HepG2 (cell line): Measurements from ENCODE around the gene IRS1. TPM values are rescaled to one million over a fixed set of nuclear protein-coding genes. Genes with fewer than 3 reads are reported as not detected.
A peak's percentile ranks its signal among the peaks of the same experiment; 100 is the strongest.

ENCODE experiments used
- ATAC-seq: fragments of 200-7000 bp; cut with Tn5 transposase; 3 replicates; pipeline ENCODE4 v1.9.1; 2020; ENCODE audit warnings: mild to moderate bottlenecking, moderate library complexity
- BruUV-seq: library from RNA; stranded (reverse); fragments of 400-500 nt; replicated peaks from 2 replicates; lab custom pipeline; 2021; lab: Mats Ljungman, UMichigan
- CTCF ChIA-PET: fragments of 300-600 bp; formaldehyde crosslinking; extraction: SDS; loops from one replicate; lab custom pipeline; 2021; ENCODE audit warnings: low total read pairs, inconsistent platforms, low intra/inter-chr PET ratio; lab: Yijun Ruan, JAX
- POLR2A ChIA-PET: fragments of 350-600 bp; sonication (Branson Sonifier 250); formaldehyde crosslinking; loops from one replicate; lab custom pipeline; 2020; ENCODE audit warnings: antibody characterized with exemption, inconsistent platforms; lab: Yijun Ruan, JAX
- DNase-seq: peaks from one replicate; pipeline ENCODE4 v3.0.0-alpha.2; 2015; ENCODE audit warnings: low spot score
- FAIRE-seq: peaks from 3 replicates; lab custom pipeline; 2011; peaks lifted over from hg19 to GRCh38; lab: Jason Lieb, UNC
- H2AFZ ChIP-seq: one replicate; pipeline ENCODE4 v1.6.1; 2011; ENCODE audit warnings: low read length, inconsistent platforms
- H3K27ac ChIP-seq: fragments of 300-600 bp; 3 replicates; pipeline ENCODE4 v1.8.0; 2011; ENCODE audit warnings: mixed run types, mild to moderate bottlenecking, mixed read lengths, low read length, inconsistent platforms; ENCODE audit not compliant: insufficient read depth; ENCODE audit errors: extremely low read length
- H3K27me3 ChIP-seq, 2 experiments: fragments of 200-600 bp in 1 of 2; 2 replicates in 1 of 2; 3 replicates in 1 of 2; pipeline versions ENCODE4 v1.6.0 to v1.8.0; 2011; ENCODE audit warnings: low read length in 2 of 2, mild to moderate bottlenecking in 2 of 2, moderate library complexity in 2 of 2, inconsistent platforms in 1 of 2; ENCODE audit not compliant: insufficient read depth in 2 of 2, control insufficient read depth in 1 of 2
- H3K36me3 ChIP-seq, 2 experiments: fragments of 200-600 bp in 1 of 2; replicated peaks in 1 of 2; 2 replicates in 1 of 2; 3 replicates in 1 of 2; pipeline versions ENCODE4 v1.5.1 to v1.8.0; 2011; ENCODE audit warnings: low read length in 2 of 2, inconsistent platforms in 1 of 2; ENCODE audit not compliant: insufficient read depth in 2 of 2, control insufficient read depth in 1 of 2
- H3K4me1 ChIP-seq: 2 replicates; pipeline ENCODE4 v1.5.1; 2012; ENCODE audit warnings: low read length, inconsistent platforms; ENCODE audit not compliant: insufficient read depth
- H3K4me2 ChIP-seq: 2 replicates; pipeline ENCODE4 v1.6.0; 2011; ENCODE audit warnings: low read depth, low read length, inconsistent platforms
- H3K4me3 ChIP-seq, 3 experiments: fragments of 200-600 bp in 1 of 3; sonication (generic), shearing (Covaris generic) in 1 of 3; replicated peaks in 1 of 3; 2 replicates each; pipeline ENCODE4 v1.5.1; 2011 to 2016; ENCODE audit warnings: low read length in 3 of 3, inconsistent platforms in 2 of 3, low read depth in 2 of 3, mild to moderate bottlenecking in 2 of 3, control low read depth in 1 of 3, mixed read lengths in 1 of 3; ENCODE audit not compliant: insufficient read depth in 1 of 3
- H3K79me2 ChIP-seq: one replicate; pipeline ENCODE4 v1.6.1; 2011; ENCODE audit warnings: low read length, inconsistent platforms; ENCODE audit not compliant: insufficient read depth
- H3K9ac ChIP-seq: 2 replicates; pipeline ENCODE4 v1.6.0; 2011; ENCODE audit warnings: mild to moderate bottlenecking, low read depth, low read length, inconsistent platforms; ENCODE audit not compliant: insufficient read depth
- H3K9me3 ChIP-seq: 2 replicates; pipeline ENCODE4 v1.5.1; 2012; ENCODE audit warnings: mild to moderate bottlenecking, low read length
- H4K20me1 ChIP-seq: 2 replicates; pipeline ENCODE4 v1.6.0; 2011; ENCODE audit warnings: inconsistent platforms, mild to moderate bottlenecking, low read length, moderate library complexity; ENCODE audit not compliant: insufficient read depth
- DNMT1 ChIP-seq: sonication (generic); formaldehyde crosslinking; IDR thresholded peaks from 2 replicates; pipeline ENCODE4 v1.5.1; 2020; ENCODE audit warnings: mild to moderate bottlenecking, missing genetic modification reagents
- ERF ChIP-seq: IDR thresholded peaks from 2 replicates; pipeline ENCODE4 v1.6.1; 2018; ENCODE audit warnings: missing biosample characterization, missing genetic modification reagents
- FOXK2 ChIP-seq: fragments of 450-650 bp; IDR thresholded peaks from 2 replicates; pipeline ENCODE4 v1.6.1; 2016
- HNF4A ChIP-seq: sonication (generic); formaldehyde crosslinking; IDR thresholded peaks from 2 replicates; pipeline ENCODE4 v1.4.0; 2020; ENCODE audit warnings: missing genetic modification reagents
- NFE2L1 ChIP-seq: sonication (generic); formaldehyde crosslinking; IDR thresholded peaks from 2 replicates; pipeline ENCODE4 v1.4.0; 2020; ENCODE audit warnings: missing genetic modification reagents, mild to moderate bottlenecking, borderline replicate concordance
- RCOR2 ChIP-seq: IDR thresholded peaks from 2 replicates; pipeline ENCODE4 v1.6.1; 2016; ENCODE audit warnings: missing biosample characterization, missing genetic modification reagents
- RXRA ChIP-seq: sonication (generic); formaldehyde crosslinking; IDR thresholded peaks from 2 replicates; pipeline ENCODE4 v1.5.1; 2020; ENCODE audit warnings: missing genetic modification reagents
- ZC3H13 ChIP-seq: sonication (generic); formaldehyde crosslinking; IDR thresholded peaks from 2 replicates; pipeline ENCODE4 v1.8.1; 2023; ENCODE audit warnings: mild to moderate bottlenecking, missing genetic modification reagents, moderate library complexity
- ZFP41 ChIP-seq: sonication (generic); formaldehyde crosslinking; IDR thresholded peaks from 2 replicates; pipeline ENCODE4 v1.4.0; 2020; ENCODE audit warnings: mild to moderate bottlenecking, missing genetic modification reagents, borderline replicate concordance
- ZNF670 ChIP-seq: sonication (generic); formaldehyde crosslinking; IDR thresholded peaks from 2 replicates; pipeline ENCODE4 v1.8.0; 2022; ENCODE audit warnings: mild to moderate bottlenecking, missing genetic modification reagents, borderline replicate concordance
- ZNF761 ChIP-seq: sonication (generic); formaldehyde crosslinking; conservative IDR thresholded peaks from 2 replicates; pipeline ENCODE4 v1.4.0; 2020; ENCODE audit warnings: mild to moderate bottlenecking, missing genetic modification reagents
- ZSCAN22 ChIP-seq: sonication (generic); formaldehyde crosslinking; IDR thresholded peaks from 2 replicates; pipeline ENCODE4 v1.4.0; 2020; ENCODE audit warnings: mild to moderate bottlenecking, missing genetic modification reagents
- WGBS: methylation state at CpG from one replicate; pipeline ENCODE4 v1.1.6; 2017; ENCODE audit warnings: low lambda C conversion rate; 5-methylcytosine and 5-hydroxymethylcytosine counted together
- in situ Hi-C: cut with HindIII; loops from 2 replicates; pipeline ENCODE4 v1.10.0; 2017; ENCODE audit warnings: low pct_unique_long_range_greater_than_20kb; ENCODE audit not compliant: extremely low pct_ligation_motif_present
- intact Hi-C: fragments of 100-400 bp; cut with micrococcal nuclease; formaldehyde crosslinking; loops from one replicate; pipeline ENCODE4 v1.10.0; 2022; ENCODE audit not compliant: unreplicated experiment
- polyA plus RNA-seq, 8 experiments: library from polyadenylated mRNA; depleted of rRNA in 3 of 8; stranded (reverse) in 7 of 8; unstranded in 1 of 8; fragments of >200 nt; fragmentation: Illumina TruSeq in 4 of 8; extraction: Trizol in 4 of 8; gene quantifications; 2 replicates each; pipeline versions ENCODE4 v1.2.1 to v1.2.3, GENCODE V29; 2011 to 2016; ENCODE audit warnings: low read depth in 4 of 8, missing spikeins in 1 of 8, mixed read lengths in 1 of 8; ENCODE audit not compliant: insufficient read depth in 1 of 8
- total RNA-seq, 5 experiments: library from RNA; depleted of rRNA; stranded (reverse); fragments of >200 nt; fragmentation: Illumina TruSeq; extraction: Trizol; gene quantifications; 2 replicates each; pipeline ENCODE4 v1.2.3, GENCODE V29; 2016; ENCODE audit warnings: low read depth in 1 of 5
- TF ChIP-seq, protein P1 (sequence below), 2 experiments: sonication (generic) in 1 of 2; formaldehyde crosslinking in 1 of 2; IDR thresholded peaks; 2 replicates each; pipeline versions ENCODE4 v1.4.0 to v1.6.1; 2016 to 2020; ENCODE audit warnings: borderline replicate concordance in 1 of 2, low read depth in 1 of 2, mild to moderate bottlenecking in 1 of 2, missing genetic modification reagents in 1 of 2
- TF ChIP-seq, protein P2 (sequence below): sonication (generic); formaldehyde crosslinking; IDR thresholded peaks from 2 replicates; pipeline ENCODE4 v1.4.0; 2020; ENCODE audit warnings: missing genetic modification reagents, borderline replicate concordance

IRS1 gene
- total and polyA plus RNA-seq, 2 of the 13 experiments (the other 11 are each of a cell fraction or from before 2014, with no cell fraction given): 8.7 to 9.0 TPM

DNA sequence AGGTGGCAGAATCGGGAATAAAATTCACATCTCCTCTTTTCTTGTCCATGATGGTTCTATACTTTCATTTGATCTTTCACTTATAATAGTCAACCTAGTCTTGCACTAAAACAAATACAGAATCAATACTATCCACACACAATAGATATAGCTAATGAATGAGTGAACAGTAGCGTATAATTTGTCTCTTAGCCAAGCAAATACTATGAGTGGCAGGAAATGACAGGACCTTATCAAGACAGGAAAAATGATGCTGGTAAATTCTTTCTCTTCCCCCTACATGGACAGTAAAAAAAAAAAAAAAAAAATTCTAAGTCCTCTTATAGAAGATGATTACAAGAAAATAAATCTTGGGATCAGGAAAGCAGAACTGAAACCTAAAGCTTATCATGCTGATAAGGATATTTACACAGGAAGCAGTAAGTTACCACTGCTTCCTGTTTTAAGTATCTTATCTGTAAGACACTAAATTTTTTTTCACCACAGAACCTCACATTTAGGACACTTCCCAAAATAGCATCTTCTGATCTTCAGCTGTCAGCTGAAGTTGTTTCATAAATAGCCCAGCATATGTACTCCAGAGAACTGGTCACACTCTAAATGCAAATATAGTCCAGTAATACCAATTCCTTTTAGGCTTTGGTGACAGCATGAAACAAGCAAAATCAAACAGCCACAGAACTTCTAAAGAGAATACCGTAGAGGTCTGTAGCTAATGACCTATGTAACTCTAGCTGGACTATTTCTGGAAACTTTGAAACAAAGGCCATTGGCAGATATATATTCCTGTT, 27.0 kb downstream of the IRS1 start (continued):
- TF ChIP-seq, protein P1, sequence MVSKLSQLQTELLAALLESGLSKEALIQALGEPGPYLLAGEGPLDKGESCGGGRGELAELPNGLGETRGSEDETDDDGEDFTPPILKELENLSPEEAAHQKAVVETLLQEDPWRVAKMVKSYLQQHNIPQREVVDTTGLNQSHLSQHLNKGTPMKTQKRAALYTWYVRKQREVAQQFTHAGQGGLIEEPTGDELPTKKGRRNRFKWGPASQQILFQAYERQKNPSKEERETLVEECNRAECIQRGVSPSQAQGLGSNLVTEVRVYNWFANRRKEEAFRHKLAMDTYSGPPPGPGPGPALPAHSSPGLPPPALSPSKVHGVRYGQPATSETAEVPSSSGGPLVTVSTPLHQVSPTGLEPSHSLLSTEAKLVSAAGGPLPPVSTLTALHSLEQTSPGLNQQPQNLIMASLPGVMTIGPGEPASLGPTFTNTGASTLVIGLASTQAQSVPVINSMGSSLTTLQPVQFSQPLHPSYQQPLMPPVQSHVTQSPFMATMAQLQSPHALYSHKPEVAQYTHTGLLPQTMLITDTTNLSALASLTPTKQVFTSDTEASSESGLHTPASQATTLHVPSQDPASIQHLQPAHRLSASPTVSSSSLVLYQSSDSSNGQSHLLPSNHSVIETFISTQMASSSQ (IDR thresholded peaks at IDR 0.05; ENCODE audit: low read depth): no peak
- TF ChIP-seq, protein P1 (CRISPR knock-in tag; IDR thresholded peaks at IDR 0.05; ENCODE audit: borderline replicate concordance): peak; percentile 26; the same call in 1 of the 2 replicates
- TF ChIP-seq ZFP41 (CRISPR knock-in tag) (no peak), RCOR2 (CRISPR knock-in tag) (peak; percentile 51; the same call in 1 of the 2 replicates)

DNA sequence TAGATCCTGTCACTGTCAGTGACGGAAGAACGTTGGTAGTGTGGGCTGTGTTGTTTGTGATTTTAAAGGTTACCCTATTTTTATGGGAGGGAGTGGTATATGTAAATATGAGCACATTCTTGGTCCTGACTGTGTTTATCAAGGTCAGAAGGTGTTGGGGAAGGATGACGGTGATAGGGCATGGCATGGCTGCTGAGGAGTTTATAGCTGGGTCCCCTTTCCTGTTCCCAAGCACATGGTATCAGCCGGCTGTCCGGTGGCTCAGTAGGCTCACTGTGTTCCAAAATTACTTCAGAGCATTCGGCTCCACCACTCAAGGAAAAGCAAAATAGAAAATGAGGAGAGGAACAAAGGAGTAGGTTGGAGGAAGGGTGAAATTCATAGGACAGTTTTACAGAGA, 28.6 kb downstream of the IRS1 start:
- no peak for FAIRE-seq
- no peaks in the 10 kb centered on the region for H3K27me3 ChIP-seq
- no peak overlapping the region for H2AFZ ChIP-seq
- peaks cover 9% of the 10 kb centered on the region for H3K79me2 ChIP-seq
- H3K4me1 ChIP-seq: peaks cover 26% of the 10 kb centered on the region
- no peak for ATAC-seq
- no TSS peak for BruUV-seq
- POLR2A ChIA-PET: interaction anchor here (1.1 kb wide), 1 partner anchor 10 kb away, joined by 3 read pairs; no protein-coding TSS in a partner anchor
- 90% methylated on average over 6 of the region's 6 CpGs for WGBS
- H3K4me3 ChIP-seq: no peak overlapping the region
- no peak overlapping the region for H3K4me2 ChIP-seq
- in situ Hi-C loops: no loop called here
- H3K36me3 ChIP-seq: peaks cover 0 to 12% of the 10 kb centered on the region in 2 experiments; a peak in 3 of 5 replicates
- H3K9me3 ChIP-seq: peaks cover 11% of the 10 kb centered on the region
- CTCF ChIA-PET: no interaction called here
- intact Hi-C loops: no loop called here
- TF ChIP-seq NFE2L1 (no peak), ZSCAN22 (CRISPR knock-in tag) (no peak), DNMT1 (CRISPR knock-in tag) (no peak), FOXK2 (no peak), HNF4A (no peak), ZNF761 (CRISPR knock-in tag) (no peak), RXRA (CRISPR knock-in tag) (no peak), ERF (no peak), ZC3H13 (CRISPR knock-in tag) (no peak), ZNF670 (CRISPR knock-in tag) (no peak)
- TF ChIP-seq, protein P2, sequence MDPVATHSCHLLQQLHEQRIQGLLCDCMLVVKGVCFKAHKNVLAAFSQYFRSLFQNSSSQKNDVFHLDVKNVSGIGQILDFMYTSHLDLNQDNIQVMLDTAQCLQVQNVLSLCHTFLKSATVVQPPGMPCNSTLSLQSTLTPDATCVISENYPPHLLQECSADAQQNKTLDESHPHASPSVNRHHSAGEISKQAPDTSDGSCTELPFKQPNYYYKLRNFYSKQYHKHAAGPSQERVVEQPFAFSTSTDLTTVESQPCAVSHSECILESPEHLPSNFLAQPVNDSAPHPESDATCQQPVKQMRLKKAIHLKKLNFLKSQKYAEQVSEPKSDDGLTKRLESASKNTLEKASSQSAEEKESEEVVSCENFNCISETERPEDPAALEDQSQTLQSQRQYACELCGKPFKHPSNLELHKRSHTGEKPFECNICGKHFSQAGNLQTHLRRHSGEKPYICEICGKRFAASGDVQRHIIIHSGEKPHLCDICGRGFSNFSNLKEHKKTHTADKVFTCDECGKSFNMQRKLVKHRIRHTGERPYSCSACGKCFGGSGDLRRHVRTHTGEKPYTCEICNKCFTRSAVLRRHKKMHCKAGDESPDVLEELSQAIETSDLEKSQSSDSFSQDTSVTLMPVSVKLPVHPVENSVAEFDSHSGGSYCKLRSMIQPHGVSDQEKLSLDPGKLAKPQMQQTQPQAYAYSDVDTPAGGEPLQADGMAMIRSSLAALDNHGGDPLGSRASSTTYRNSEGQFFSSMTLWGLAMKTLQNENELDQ (CRISPR knock-in tag): no peak
- DNase-seq: no peak
- 0 out of 2 replicates have a peak, but pooled peaks cover 2% of the 10 kb centered on the region for H4K20me1 ChIP-seq
- no peak overlapping the region for H3K9ac ChIP-seq
- no peak overlapping the region for H3K27ac ChIP-seq
